ENCODE measurements around the gene SLC6A18.
"Not testable (repeated sequence)": the region's sequence is repeated elsewhere in the genome, so short reads cannot be mapped to it uniquely, and the experiment has no call there.

DNA sequence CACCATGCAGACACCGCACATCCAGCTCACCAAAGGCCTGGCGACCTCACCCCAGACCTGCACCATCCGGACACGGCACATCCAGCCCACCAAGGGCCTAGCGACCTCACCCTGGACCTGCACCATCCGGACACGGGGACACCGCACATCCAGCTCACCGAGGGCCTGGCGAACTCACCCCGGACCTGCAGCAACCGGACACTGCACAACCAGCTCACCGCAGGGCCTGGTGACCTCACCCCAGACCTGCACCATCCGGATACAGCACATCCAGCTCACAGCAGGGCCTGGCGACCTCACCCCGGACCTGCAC is 58.5 kb downstream of the SLC6A18 start:
- TF ChIP-seq, protein P1, sequence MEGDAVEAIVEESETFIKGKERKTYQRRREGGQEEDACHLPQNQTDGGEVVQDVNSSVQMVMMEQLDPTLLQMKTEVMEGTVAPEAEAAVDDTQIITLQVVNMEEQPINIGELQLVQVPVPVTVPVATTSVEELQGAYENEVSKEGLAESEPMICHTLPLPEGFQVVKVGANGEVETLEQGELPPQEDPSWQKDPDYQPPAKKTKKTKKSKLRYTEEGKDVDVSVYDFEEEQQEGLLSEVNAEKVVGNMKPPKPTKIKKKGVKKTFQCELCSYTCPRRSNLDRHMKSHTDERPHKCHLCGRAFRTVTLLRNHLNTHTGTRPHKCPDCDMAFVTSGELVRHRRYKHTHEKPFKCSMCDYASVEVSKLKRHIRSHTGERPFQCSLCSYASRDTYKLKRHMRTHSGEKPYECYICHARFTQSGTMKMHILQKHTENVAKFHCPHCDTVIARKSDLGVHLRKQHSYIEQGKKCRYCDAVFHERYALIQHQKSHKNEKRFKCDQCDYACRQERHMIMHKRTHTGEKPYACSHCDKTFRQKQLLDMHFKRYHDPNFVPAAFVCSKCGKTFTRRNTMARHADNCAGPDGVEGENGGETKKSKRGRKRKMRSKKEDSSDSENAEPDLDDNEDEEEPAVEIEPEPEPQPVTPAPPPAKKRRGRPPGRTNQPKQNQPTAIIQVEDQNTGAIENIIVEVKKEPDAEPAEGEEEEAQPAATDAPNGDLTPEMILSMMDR (IDR thresholded peaks at IDR 0.05; ENCODE audit: low read depth, low read length, poor library complexity, severe bottlenecking) = not testable (repeated sequence)
- not testable (repeated sequence) for TF ChIP-seq EZH2phosphoT487 (IDR thresholded peaks at IDR 0.05; ENCODE audit: borderline replicate concordance, low read length)
